Measurements from ENCODE around the gene GNPAT.

- TF ChIP-seq CTCF (conservative IDR thresholded peaks at IDR 0.05; ENCODE audit: low read depth, low read length), result no peak
- TF ChIP-seq EZH2 (IDR thresholded peaks at IDR 0.05; ENCODE audit: borderline replicate concordance, low read depth, low read length, poor library complexity, severe bottlenecking), result no peak
Observed at GRCh38 chr1:231310391-231310934, 69.5 kb downstream of the GNPAT start.
